Rectal smooth muscle tissue (tissue), 1 donor: ENCODE data around the gene KLF13.

Experiments used
- H3K27ac ChIP-seq: one replicate; pipeline ENCODE4 v1.7.0; 2013; ENCODE audit warnings: low read depth, low read length, inconsistent platforms
- H3K27me3 ChIP-seq: one replicate; pipeline ENCODE4 v1.7.0; 2013; ENCODE audit warnings: low read length; ENCODE audit not compliant: control insufficient read depth, insufficient read depth
- H3K36me3 ChIP-seq: one replicate; pipeline ENCODE4 v1.7.0; 2013; ENCODE audit warnings: low read length; ENCODE audit not compliant: control insufficient read depth, insufficient read depth
- H3K4me1 ChIP-seq: one replicate; pipeline ENCODE4 v1.7.0; 2013; ENCODE audit warnings: low read length; ENCODE audit not compliant: control insufficient read depth, insufficient read depth
- H3K4me3 ChIP-seq: one replicate; pipeline ENCODE4 v1.7.0; 2013; ENCODE audit warnings: low read length
- H3K9ac ChIP-seq: one replicate; pipeline ENCODE4 v1.7.0; 2013; ENCODE audit warnings: low read length

KLF13 gene

DNA sequence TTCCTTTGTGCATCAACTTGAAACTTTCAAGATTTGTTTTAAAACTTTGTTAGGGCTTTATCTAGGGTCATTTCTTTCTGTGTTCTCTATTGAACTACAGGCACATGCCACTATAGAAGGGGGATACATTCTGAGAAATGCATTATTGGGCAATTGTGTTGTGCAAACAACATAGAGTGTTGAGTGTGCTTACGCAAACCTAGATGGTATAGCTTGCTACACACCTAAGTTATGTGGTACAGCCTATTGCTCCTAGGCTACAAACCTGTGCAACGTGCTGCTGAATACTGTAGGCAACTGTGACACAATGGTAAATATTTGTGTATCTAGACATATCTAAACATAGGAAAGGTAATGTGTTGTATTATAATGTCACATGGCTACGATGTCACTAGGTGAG is 33.0 kb upstream of the KLF13 start:
- Histone ChIP-seq H3K36me3 (no peaks in the 10 kb centered on the region), H3K9ac (no peak overlapping the region), H3K4me1 (no peaks in the 10 kb centered on the region), H3K27ac (no peak overlapping the region), H3K27me3 (no peaks in the 10 kb centered on the region), H3K4me3 (no peak overlapping the region)

DNA sequence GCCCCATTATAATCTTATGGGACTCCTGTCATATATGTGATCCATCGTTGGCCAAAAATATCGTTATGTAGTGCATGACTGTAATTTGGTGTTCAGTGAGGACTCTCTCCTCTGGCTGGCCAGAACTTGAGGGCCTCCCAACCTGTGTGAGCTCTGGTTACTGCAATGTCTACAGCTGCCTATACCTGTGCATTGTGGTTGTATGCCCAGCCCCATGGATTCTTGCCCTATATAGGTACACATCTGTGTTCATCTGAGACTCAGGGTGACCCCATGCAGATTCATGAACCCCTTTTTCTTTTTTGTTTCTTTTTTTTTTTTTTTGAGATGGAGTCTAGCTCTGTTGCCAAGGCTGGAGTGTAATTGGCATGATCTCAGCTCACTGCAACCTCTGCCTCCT is 32.6 kb upstream of the KLF13 start:
- Histone ChIP-seq H3K27me3 (no peaks in the 10 kb centered on the region), H3K27ac (no peak overlapping the region), H3K4me3 (no peak overlapping the region), H3K4me1 (no peaks in the 10 kb centered on the region), H3K9ac (no peak overlapping the region), H3K36me3 (no peaks in the 10 kb centered on the region)

DNA sequence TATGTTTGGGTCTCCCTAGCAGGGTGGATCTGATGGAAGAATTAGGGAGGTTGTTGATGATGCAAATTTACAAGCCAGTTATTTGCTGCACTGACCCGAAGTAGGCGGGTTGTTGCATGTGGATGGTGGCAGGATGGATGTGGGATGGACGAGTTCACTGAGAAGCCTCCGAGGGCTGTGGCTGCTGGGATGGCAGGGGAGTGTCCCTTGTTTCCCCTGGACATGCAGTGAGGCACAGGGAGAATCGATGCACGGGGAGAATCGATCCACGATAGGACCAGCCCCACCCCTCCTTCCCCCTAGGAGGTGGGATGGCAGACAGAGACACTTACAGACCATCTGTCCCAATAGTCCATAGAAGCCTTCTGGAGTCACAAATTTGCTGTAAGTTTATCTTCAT is 31.0 kb upstream of the KLF13 start:
- Histone ChIP-seq H3K9ac (no peak overlapping the region), H3K27ac (no peak overlapping the region), H3K4me3 (no peak overlapping the region)

DNA sequence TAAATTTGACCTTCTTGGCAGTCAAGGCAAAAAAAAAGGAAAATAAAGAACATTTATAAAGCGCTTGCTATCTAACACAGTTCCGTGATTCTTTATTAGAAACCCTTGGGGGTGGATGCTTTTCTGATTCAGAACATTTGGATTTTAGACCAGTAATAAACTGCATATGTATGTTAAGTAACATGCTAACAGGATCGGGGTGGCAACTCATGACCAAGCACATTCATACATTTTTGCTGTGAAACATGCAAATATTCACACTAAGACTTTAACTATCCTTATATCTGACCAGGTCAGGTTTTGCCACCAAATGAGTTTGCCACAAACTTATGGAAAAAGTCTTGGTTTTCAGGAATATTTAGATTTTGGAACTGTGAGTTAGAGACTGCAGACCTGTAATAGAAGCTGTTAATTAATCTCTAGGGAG is 30.4 kb upstream of the KLF13 start:
- no peak overlapping the region for H3K27ac ChIP-seq
- no peaks in the 10 kb centered on the region for H3K36me3 ChIP-seq
- no peaks in the 10 kb centered on the region for H3K27me3 ChIP-seq
- H3K9ac ChIP-seq, result no peak overlapping the region
- H3K4me1 ChIP-seq, result no peaks in the 10 kb centered on the region
- H3K4me3 ChIP-seq, result no peak overlapping the region

More for the DNA sequence above, 31.0 kb upstream of the KLF13 start:
- Histone ChIP-seq H3K27me3 (no peaks in the 10 kb centered on the region), H3K4me1 (no peaks in the 10 kb centered on the region), H3K36me3 (no peaks in the 10 kb centered on the region)

DNA sequence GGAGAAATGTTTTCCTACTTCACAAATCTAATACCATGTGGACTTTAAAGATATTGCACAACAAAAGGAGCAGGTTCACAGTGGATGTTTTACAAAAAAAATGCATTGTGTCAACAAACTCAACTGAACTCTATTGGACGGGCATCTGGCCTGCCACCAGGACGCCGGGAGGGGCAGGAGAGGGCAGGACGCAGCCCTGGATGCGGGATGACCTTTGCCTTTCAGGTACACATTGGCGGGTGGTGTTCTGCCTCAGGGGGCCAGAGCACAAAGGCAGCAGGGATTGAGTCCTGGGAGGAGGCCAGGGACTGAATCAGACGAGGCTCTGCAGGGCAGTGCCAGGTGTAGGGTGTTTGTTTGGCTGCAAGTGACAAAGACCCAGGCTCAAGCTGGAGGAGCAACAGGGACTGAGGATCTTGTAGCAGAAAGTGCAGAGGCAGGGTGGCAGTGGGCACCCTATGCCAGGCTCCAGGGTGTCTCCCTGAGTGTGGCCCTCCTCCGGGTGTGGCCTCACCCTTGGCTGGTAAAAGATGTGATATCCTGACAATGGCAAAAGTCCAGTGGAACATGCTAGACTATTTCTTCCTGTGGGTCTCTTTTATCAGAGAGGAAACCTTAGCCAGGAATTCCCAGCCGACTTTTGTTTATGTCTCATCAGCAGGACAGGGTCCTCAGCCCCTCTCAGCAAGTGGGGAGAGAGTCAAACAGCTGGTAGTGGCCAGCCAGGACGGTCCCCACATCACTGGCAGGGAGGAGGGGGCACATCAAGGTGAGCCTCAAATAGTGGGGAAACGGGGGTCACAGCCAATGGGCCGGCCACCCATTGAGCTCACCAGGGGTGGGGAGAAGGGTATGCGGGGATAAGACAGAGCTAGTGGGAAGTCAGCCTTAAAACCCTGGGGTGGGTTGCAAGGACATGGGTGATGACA is 29.7 kb upstream of the KLF13 start:
- H3K36me3 ChIP-seq, result no peaks in the 10 kb centered on the region
- H3K27ac ChIP-seq, result no peak overlapping the region
- H3K9ac ChIP-seq, result no peak overlapping the region
- no peaks in the 10 kb centered on the region for H3K27me3 ChIP-seq
- H3K4me1 ChIP-seq, result no peaks in the 10 kb centered on the region
- peak overlapping the region; percentile 4 for H3K4me3 ChIP-seq

DNA sequence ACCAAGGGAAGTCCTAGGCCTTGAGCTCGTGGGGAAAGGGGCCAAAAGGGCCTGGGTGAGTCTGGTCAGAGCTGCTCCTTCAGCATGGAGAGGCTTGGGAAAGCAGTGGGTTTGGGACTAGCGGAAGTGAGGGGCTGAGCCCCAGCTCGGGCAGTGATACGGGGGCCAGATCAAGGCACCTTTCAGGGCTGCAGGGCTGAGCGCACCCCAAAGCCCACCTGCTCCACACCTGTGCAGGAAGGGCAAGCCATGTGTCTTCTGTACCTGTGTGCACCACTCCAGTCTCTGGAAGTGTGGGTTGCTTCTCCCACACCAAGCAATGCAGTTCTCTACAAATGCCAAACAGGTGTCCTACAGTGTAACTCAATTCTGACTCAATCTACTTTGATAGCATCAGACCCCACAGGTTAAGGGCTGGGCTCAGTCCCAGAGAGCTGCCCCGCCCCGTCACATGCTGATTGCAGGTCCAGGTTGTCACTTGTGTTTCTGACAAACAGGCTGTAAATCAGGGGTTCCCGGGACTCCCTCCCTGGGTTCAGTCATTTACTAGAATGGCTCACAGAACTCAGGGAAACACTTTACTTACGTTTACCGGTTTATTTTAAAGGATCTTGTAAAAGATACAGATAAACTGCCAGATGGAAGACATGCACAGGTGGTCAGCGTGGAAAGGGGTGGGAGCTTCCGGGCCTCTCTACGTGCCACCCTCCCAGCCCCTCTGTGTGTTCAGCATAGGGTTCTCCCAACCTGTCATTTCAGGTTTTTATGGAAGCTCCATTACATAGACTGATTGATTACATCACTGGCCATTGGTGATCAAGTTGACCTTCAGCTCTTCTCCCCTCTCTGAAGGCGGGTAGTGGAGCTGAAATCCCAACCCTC is 28.8 kb upstream of the KLF13 start:
- H3K27ac ChIP-seq, result no peak overlapping the region
- no peaks in the 10 kb centered on the region for H3K36me3 ChIP-seq
- peak overlapping the region; percentile 4 for H3K4me3 ChIP-seq
- H3K9ac ChIP-seq, result no peak overlapping the region
- H3K4me1 ChIP-seq, result no peaks in the 10 kb centered on the region
- H3K27me3 ChIP-seq, result no peaks in the 10 kb centered on the region

DNA sequence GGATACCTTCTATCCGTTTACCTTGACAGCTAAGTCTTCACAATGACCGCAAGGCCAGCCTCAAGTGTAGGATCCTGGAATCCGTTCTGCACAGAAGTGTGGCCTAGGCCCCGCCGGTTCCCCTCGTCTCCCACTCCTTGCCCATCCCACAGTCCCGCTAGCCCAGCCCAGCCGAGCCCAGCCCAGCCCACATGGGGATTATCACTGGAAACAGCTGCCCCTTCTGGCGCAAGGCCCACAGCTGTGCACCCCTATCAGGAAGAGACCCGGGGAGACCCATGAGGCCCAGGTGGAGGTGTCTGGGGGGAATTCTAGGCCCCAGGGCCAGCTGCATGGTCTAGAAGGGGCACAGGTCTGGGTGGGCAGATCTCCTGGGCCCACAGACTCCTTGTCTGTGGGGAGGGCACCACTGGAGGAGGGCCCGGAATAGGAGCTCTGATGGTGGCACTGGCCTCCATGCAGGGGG is 27.9 kb upstream of the KLF13 start:
- Histone ChIP-seq H3K4me3 (no peak overlapping the region), H3K27me3 (no peaks in the 10 kb centered on the region), H3K9ac (no peak overlapping the region), H3K36me3 (no peaks in the 10 kb centered on the region), H3K27ac (no peak overlapping the region), H3K4me1 (no peaks in the 10 kb centered on the region)

DNA sequence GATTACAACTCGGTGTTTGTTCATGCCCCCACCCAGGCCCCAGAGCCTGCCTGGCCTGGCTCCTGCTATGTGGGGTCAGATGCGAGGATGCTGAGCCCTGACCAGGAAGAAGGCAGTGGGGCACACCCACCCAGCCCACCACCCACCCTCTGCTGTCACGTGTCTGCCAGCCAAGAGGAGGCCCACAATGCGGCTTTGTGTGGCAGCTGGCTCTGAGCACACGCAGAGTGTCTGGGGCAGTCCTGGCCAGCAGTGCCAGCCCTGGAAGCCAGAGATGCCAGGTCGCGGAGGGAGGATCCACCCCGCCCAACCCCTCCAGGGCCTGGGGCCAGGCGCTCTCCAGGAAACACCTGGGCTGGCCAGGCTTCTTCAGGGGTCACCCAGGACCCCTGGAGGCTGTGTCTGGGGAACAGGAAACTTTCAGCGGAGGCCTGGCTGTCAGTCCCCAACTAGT is 26.4 kb upstream of the KLF13 start:
- no peaks in the 10 kb centered on the region for H3K4me1 ChIP-seq
- H3K9ac ChIP-seq, result no peak overlapping the region
- H3K27me3 ChIP-seq, result no peaks in the 10 kb centered on the region
- no peak overlapping the region for H3K4me3 ChIP-seq
- no peak overlapping the region for H3K27ac ChIP-seq
- H3K36me3 ChIP-seq, result no peaks in the 10 kb centered on the region

DNA sequence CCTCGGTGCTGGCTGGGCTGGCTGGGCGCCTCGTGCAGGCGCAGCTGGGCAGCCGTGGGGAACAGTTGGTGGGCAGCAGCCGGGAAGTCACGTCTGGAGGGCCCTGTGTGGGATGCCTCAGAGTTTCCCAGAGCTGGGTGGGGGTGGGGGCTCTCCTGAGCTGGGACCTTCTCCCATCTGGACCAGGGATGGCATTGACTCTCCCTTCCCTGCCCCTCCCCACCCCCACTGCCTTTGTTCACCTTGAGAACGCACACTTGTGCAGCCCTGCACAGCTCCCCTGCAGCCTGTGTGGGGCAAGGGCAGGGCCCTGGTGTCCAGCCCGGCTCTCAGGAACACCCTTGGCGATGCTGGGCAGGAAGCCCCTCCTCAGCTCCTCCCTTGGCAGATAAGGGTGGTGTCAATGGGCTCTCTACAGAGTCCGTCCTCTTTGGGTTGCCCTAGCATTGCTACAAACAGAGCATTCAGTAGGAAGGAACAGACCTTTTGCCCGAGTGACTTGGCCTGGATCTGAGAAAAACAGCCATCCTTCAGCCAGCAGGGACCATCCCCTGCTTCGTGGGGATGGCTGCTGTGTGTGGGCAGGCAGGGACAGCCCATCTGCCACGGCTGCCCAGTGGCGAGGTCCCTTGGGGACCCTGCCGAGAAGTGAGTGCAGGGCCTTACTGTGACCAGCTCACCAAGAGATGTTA is 25.5 kb upstream of the KLF13 start:
- H3K27ac ChIP-seq, result no peak overlapping the region

DNA sequence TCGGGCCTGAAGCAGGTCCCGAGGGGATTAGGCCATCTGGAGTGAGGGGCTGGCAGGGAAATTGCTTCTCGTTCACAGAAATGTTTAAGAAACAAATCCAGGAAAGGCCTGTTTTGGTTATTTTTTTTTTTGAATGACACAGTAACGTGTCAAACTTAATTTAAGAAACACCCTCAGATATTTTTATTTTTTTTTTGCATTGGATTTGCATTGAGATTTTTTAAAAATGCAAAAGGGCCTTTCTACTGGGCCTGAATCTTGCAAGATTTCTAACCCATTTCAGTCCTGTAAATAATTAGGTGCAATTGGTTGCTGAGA is 25.0 kb upstream of the KLF13 start:
- no peaks in the 10 kb centered on the region for H3K36me3 ChIP-seq
- no peaks in the 10 kb centered on the region for H3K4me1 ChIP-seq
- H3K4me3 ChIP-seq, result no peak overlapping the region
- H3K9ac ChIP-seq, result no peak overlapping the region
- no peak overlapping the region for H3K27ac ChIP-seq
- H3K27me3 ChIP-seq, result no peaks in the 10 kb centered on the region

More for the DNA sequence above, 25.5 kb upstream of the KLF13 start:
- no peaks in the 10 kb centered on the region for H3K36me3 ChIP-seq
- H3K27me3 ChIP-seq, result no peaks in the 10 kb centered on the region
- H3K9ac ChIP-seq, result no peak overlapping the region
- no peaks in the 10 kb centered on the region for H3K4me1 ChIP-seq
- H3K4me3 ChIP-seq, result no peak overlapping the region

DNA sequence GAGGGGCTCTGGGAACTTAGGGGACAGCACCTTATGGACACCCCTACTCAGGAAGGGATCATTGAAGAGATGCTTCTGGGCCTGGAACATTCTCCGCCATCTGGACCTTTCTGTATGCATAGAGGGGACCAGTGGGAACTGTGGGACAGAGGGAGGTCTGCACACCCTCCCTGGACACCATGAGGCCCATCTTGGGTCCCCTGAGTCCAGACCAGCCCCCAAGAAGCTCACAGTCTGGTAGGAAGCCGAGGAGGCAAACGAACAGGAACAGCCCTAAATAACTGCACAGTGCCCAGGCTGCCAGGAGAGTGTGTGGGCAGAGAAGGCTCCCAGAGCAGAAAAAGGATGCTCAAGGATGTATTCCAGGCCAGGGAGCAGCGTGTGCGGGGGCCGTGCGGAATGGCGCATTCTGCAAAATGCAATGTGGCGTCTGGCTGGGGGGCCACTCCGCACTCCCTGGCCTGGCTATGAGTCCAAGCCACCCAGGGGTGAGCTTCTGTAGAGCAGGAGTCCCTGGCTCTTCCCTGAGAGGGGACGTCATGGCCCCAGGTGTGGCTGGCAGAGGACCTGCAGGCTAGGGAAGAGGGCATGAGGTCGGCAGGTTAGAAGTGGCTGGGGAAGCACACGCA is 24.5 kb upstream of the KLF13 start:
- Histone ChIP-seq H3K27ac (no peak overlapping the region), H3K9ac (no peak overlapping the region), H3K4me3 (no peak overlapping the region), H3K27me3 (no peaks in the 10 kb centered on the region), H3K36me3 (no peaks in the 10 kb centered on the region), H3K4me1 (no peaks in the 10 kb centered on the region)
